ENCODE results near the gene HOXC11.

DNA sequence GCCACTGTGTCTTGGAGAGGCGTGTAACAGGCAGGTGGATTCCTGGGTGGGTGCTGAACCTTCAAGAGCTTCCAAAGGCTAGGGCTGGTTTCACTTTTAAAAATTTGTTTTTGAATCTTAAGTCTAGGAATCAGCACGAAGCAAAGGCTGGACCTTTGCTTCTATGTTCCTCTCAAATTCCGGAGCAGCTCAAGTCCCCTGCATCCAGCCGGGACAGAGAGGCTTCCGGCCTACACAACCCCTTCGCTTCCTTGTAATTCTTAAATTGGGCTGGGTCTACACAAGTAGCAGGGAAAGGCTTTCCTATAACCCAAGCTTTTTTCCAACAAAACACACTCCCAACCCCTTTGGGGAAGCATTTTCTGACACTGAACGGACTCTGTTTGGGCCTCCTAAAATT lies 9.9 kb upstream of the HOXC11 start:
- no peak for TF ChIP-seq POLR2AphosphoS5 (IDR thresholded peaks at IDR 0.05; ENCODE audit: low read depth, low read length)
- TF ChIP-seq POLR2A (IDR thresholded peaks at IDR 0.05; ENCODE audit: low read depth, low read length): no peak
- TF ChIP-seq TAF1 (IDR thresholded peaks at IDR 0.05; ENCODE audit: borderline replicate concordance, low read depth, low read length): no peak

All from GM12892 (cell line).